WTC11 (cell line): ENCODE results near the gene PCDH9.

Source experiments
- CREB1 ChIP-seq: sonication (generic); formaldehyde crosslinking; IDR thresholded peaks from 2 replicates; pipeline ENCODE4 v1.8.0; 2023; ENCODE audit warnings: mild to moderate bottlenecking, missing genetic modification reagents
- CTCF ChIP-seq: fragments of 200-600 bp; IDR thresholded peaks from 2 replicates; pipeline ENCODE4 v1.8.0; 2022; ENCODE audit warnings: antibody characterized with exemption
- ETV6 ChIP-seq: sonication (generic); formaldehyde crosslinking; IDR thresholded peaks from 2 replicates; pipeline ENCODE4 v1.8.1; 2022; ENCODE audit warnings: mild to moderate bottlenecking, missing genetic modification reagents
- IRF2 ChIP-seq: sonication (generic); formaldehyde crosslinking; IDR thresholded peaks from 2 replicates; pipeline ENCODE4 v1.8.0; 2022; ENCODE audit warnings: low read depth, missing genetic modification reagents, borderline replicate concordance
- TCF7 ChIP-seq: sonication (generic); formaldehyde crosslinking; IDR thresholded peaks from 2 replicates; pipeline ENCODE4 v1.8.0; 2022; ENCODE audit warnings: mild to moderate bottlenecking, low read depth, missing genetic modification reagents, moderate library complexity
- ZNF138 ChIP-seq: sonication (generic); formaldehyde crosslinking; conservative IDR thresholded peaks from 2 replicates; pipeline ENCODE4 v1.8.1; 2022; ENCODE audit warnings: mild to moderate bottlenecking, moderate library complexity, missing genetic modification reagents
- ZNF263 ChIP-seq: sonication (generic); formaldehyde crosslinking; IDR thresholded peaks from 2 replicates; pipeline ENCODE4 v1.8.1; 2022; ENCODE audit warnings: low read depth, mild to moderate bottlenecking, moderate library complexity, missing genetic modification reagents
- TF ChIP-seq, protein P1 (sequence below): sonication (generic); formaldehyde crosslinking; IDR thresholded peaks from 2 replicates; pipeline ENCODE4 v1.8.0; 2023; ENCODE audit warnings: mild to moderate bottlenecking, missing genetic modification reagents
- TF ChIP-seq, protein P2 (sequence below): sonication (generic); formaldehyde crosslinking; IDR thresholded peaks from 2 replicates; pipeline ENCODE4 v1.8.1; 2023; ENCODE audit warnings: mild to moderate bottlenecking, missing genetic modification reagents

- no peak for TF ChIP-seq ZNF138
- TF ChIP-seq CTCF = no peak
- TF ChIP-seq CREB1 = no peak
- TF ChIP-seq ZNF263 (CRISPR knock-in tag) = no peak
- TF ChIP-seq IRF2 = no peak
- TF ChIP-seq, protein P1, sequence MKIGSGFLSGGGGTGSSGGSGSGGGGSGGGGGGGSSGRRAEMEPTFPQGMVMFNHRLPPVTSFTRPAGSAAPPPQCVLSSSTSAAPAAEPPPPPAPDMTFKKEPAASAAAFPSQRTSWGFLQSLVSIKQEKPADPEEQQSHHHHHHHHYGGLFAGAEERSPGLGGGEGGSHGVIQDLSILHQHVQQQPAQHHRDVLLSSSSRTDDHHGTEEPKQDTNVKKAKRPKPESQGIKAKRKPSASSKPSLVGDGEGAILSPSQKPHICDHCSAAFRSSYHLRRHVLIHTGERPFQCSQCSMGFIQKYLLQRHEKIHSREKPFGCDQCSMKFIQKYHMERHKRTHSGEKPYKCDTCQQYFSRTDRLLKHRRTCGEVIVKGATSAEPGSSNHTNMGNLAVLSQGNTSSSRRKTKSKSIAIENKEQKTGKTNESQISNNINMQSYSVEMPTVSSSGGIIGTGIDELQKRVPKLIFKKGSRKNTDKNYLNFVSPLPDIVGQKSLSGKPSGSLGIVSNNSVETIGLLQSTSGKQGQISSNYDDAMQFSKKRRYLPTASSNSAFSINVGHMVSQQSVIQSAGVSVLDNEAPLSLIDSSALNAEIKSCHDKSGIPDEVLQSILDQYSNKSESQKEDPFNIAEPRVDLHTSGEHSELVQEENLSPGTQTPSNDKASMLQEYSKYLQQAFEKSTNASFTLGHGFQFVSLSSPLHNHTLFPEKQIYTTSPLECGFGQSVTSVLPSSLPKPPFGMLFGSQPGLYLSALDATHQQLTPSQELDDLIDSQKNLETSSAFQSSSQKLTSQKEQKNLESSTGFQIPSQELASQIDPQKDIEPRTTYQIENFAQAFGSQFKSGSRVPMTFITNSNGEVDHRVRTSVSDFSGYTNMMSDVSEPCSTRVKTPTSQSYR (CRISPR knock-in tag) = no peak
- TF ChIP-seq, protein P2, sequence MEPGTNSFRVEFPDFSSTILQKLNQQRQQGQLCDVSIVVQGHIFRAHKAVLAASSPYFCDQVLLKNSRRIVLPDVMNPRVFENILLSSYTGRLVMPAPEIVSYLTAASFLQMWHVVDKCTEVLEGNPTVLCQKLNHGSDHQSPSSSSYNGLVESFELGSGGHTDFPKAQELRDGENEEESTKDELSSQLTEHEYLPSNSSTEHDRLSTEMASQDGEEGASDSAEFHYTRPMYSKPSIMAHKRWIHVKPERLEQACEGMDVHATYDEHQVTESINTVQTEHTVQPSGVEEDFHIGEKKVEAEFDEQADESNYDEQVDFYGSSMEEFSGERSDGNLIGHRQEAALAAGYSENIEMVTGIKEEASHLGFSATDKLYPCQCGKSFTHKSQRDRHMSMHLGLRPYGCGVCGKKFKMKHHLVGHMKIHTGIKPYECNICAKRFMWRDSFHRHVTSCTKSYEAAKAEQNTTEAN = no peak
- no peak for TF ChIP-seq ETV6 (CRISPR knock-in tag)
- TF ChIP-seq TCF7 (CRISPR knock-in tag) = no peak
Observed at GRCh38 chr13:66703597-66703996, 526.5 kb downstream of the PCDH9 start.
